Naive thymus-derived CD8-positive, alpha-beta T cell (primary cell): ENCODE results near the gene TMEM108. TPM values are rescaled to one million over a fixed set of nuclear protein-coding genes. Genes with fewer than 3 reads are reported as not detected.

Source experiments
- ATAC-seq, 2 donors: fragments of 150-1000 bp; cut with Tn5 transposase in 1 of 2; sonication (Bioruptor Pico), chemical (Tn5 transposase) in 1 of 2; 1 replicate in 1 of 2; 2 replicates in 1 of 2; pipeline ENCODE4 v1.10.0; 2021; ENCODE audit warnings: mild to moderate bottlenecking in 2 of 2, moderate library complexity in 2 of 2
- POLR2A ChIA-PET: fragments of 350-600 bp; sonication (Branson Sonifier 250); formaldehyde crosslinking; loops from one replicate; lab custom pipeline; 2021; ENCODE audit warnings: antibody characterized with exemption; lab: Charles Lee
- DNase-seq, 10 donors: peaks; one replicate each; pipeline versions ENCODE4 v3.0.0 to v3.0.0-alpha.2; 2020 to 2022
- H3K27ac Mint-ChIP-seq, 10 donors: one replicate each; pipeline ENCODE4 v1.8.0; 2020 to 2022; ENCODE audit warnings: mild to moderate bottlenecking in 10 of 10, mixed read lengths in 10 of 10, moderate library complexity in 4 of 10, inconsistent platforms in 1 of 10
- H3K27me3 Mint-ChIP-seq, 5 donors: one replicate each; pipeline ENCODE4 v1.8.0; 2021 to 2022; ENCODE audit warnings: mixed read lengths in 5 of 5
- H3K36me3 Mint-ChIP-seq, 3 donors: one replicate each; pipeline ENCODE4 v1.8.0; 2020 to 2022; ENCODE audit warnings: mixed read lengths in 3 of 3, mild to moderate bottlenecking in 2 of 3, inconsistent platforms in 1 of 3
- H3K4me1 Mint-ChIP-seq, 4 donors: one replicate each; pipeline ENCODE4 v1.8.0; 2021 to 2022; ENCODE audit warnings: mixed read lengths in 4 of 4
- H3K4me3 Mint-ChIP-seq, 10 donors: one replicate each; pipeline ENCODE4 v1.8.0; 2020 to 2022; ENCODE audit warnings: mild to moderate bottlenecking in 10 of 10, mixed read lengths in 10 of 10, moderate library complexity in 6 of 10, inconsistent platforms in 1 of 10
- H3K9me3 Mint-ChIP-seq, 9 donors: one replicate each; pipeline ENCODE4 v1.8.0; 2020 to 2022; ENCODE audit warnings: mixed read lengths in 9 of 9, mild to moderate bottlenecking in 3 of 9, inconsistent platforms in 1 of 9, moderate library complexity in 1 of 9
- polyA plus RNA-seq, 3 donors: library from polyadenylated mRNA; unstranded; fragments of 300-500 nt; fragmentation: Illumina TruSeq; gene quantifications; one replicate each; pipeline ENCODE4 v1.2.3, GENCODE V29; 2021
- total RNA-seq, 8 experiments: library from RNA in 2 of 8; stranded (reverse) in 2 of 8; gene quantifications; one replicate each; pipeline ENCODE4 v1.2.3 and lab custom pipeline; 2021 to 2026

Gene TMEM108
- total and polyA plus RNA-seq, 5 experiments from 2014 or later: not detected

GRCh38 chr3:133237380-133237779 lies 199.2 kb downstream of the TMEM108 start:
- no peaks in the 10 kb centered on the region for H3K4me1 Mint-ChIP-seq
- no peak overlapping the region for H3K4me3 Mint-ChIP-seq
- H3K27ac Mint-ChIP-seq: no peak overlapping the region
- H3K9me3 Mint-ChIP-seq: peaks cover 0 to 6% (median 0%) of the 10 kb centered on the region in 9 donors
- no peak for ATAC-seq
- no peak for DNase-seq
- POLR2A ChIA-PET: no interaction called here
- H3K27me3 Mint-ChIP-seq: peaks cover 5 to 26% (median 15%) of the 10 kb centered on the region in 5 donors
- no peaks in the 10 kb centered on the region for H3K36me3 Mint-ChIP-seq

- Mint-ChIP-seq H3K36me3 (no peaks in the 10 kb centered on the region), H3K9me3 (peaks cover 0 to 6% (median 0%) of the 10 kb centered on the region in 9 donors), H3K4me3 (no peak overlapping the region), H3K27ac (no peak overlapping the region), H3K4me1 (no peaks in the 10 kb centered on the region), H3K27me3 (peaks cover 8 to 32% (median 19%) of the 10 kb centered on the region in 5 donors)
- POLR2A ChIA-PET: no interaction called here
- DNase-seq (no peak), ATAC-seq (no peak)
Measured at GRCh38 chr3:133238015-133238414, 199.8 kb downstream of the TMEM108 start.

GRCh38 chr3:133246119-133246518 lies 207.9 kb downstream of the TMEM108 start:
- H3K9me3 Mint-ChIP-seq: peaks cover 0 to 3% (median 0%) of the 10 kb centered on the region in 9 donors
- DNase-seq (no peak), ATAC-seq (no peak)
- no peaks in the 10 kb centered on the region for H3K4me1 Mint-ChIP-seq
- H3K36me3 Mint-ChIP-seq: no peaks in the 10 kb centered on the region
- no peak overlapping the region for H3K4me3 Mint-ChIP-seq
- H3K27ac Mint-ChIP-seq: no peak overlapping the region
- POLR2A ChIA-PET: no interaction called here
- peaks cover 7 to 21% (median 14%) of the 10 kb centered on the region in 5 donors for H3K27me3 Mint-ChIP-seq

GRCh38 chr3:133246773-133247172 lies 208.6 kb downstream of the TMEM108 start:
- peaks cover 4 to 17% (median 14%) of the 10 kb centered on the region in 5 donors for H3K27me3 Mint-ChIP-seq
- no peaks in the 10 kb centered on the region for H3K36me3 Mint-ChIP-seq
- no peaks in the 10 kb centered on the region for H3K9me3 Mint-ChIP-seq
- no peaks in the 10 kb centered on the region for H3K4me1 Mint-ChIP-seq
- ATAC-seq (no peak), DNase-seq (no peak)
- POLR2A ChIA-PET: no interaction called here
- H3K4me3 Mint-ChIP-seq: no peak overlapping the region
- H3K27ac Mint-ChIP-seq: no peak overlapping the region

- Mint-ChIP-seq H3K9me3 (no peaks in the 10 kb centered on the region), H3K27ac (no peak overlapping the region), H3K27me3 (peaks cover 0 to 12% (median 7%) of the 10 kb centered on the region in 5 donors), H3K4me1 (no peaks in the 10 kb centered on the region), H3K36me3 (no peaks in the 10 kb centered on the region), H3K4me3 (no peak overlapping the region)
- POLR2A ChIA-PET: no interaction called here
- ATAC-seq (no peak), DNase-seq (no peak)
Measured at GRCh38 chr3:133248389-133248788, 210.2 kb downstream of the TMEM108 start.

- POLR2A ChIA-PET: no interaction called here
- no peaks in the 10 kb centered on the region for H3K9me3 Mint-ChIP-seq
- H3K27me3 Mint-ChIP-seq: peaks cover 2 to 12% (median 8%) of the 10 kb centered on the region in 5 donors
- H3K4me1 Mint-ChIP-seq: no peaks in the 10 kb centered on the region
- H3K27ac Mint-ChIP-seq: no peak overlapping the region
- ATAC-seq (no peak), DNase-seq (no peak)
- H3K36me3 Mint-ChIP-seq: no peaks in the 10 kb centered on the region
- H3K4me3 Mint-ChIP-seq: no peak overlapping the region
Measured at GRCh38 chr3:133249490-133249889, 211.3 kb downstream of the TMEM108 start.

- no peak for ATAC-seq
Measured at GRCh38 chr3:133254151-133254550, 216.0 kb downstream of the TMEM108 start.

GRCh38 chr3:133254716-133255115 lies 216.5 kb downstream of the TMEM108 start:
- no peak overlapping the region for H3K4me3 Mint-ChIP-seq

More at GRCh38 chr3:133254151-133254550, 216.0 kb downstream of the TMEM108 start:
- Mint-ChIP-seq H3K9me3 (no peaks in the 10 kb centered on the region), H3K36me3 (no peaks in the 10 kb centered on the region), H3K4me3 (no peak overlapping the region), H3K27ac (no peak overlapping the region), H3K27me3 (peaks cover 4 to 23% (median 10%) of the 10 kb centered on the region in 5 donors), H3K4me1 (no peaks in the 10 kb centered on the region)
- DNase-seq: no peak
- POLR2A ChIA-PET: no interaction called here

GRCh38 chr3:133256787-133257483 lies 218.7 kb downstream of the TMEM108 start:
- H3K4me3 Mint-ChIP-seq: no peak overlapping the region
- peaks cover 6 to 22% (median 11%) of the 10 kb centered on the region in 5 donors for H3K27me3 Mint-ChIP-seq
- no peak for ATAC-seq
- H3K27ac Mint-ChIP-seq: no peak overlapping the region
- no peak for DNase-seq
- H3K36me3 Mint-ChIP-seq: no peaks in the 10 kb centered on the region
- POLR2A ChIA-PET: no interaction called here
- H3K9me3 Mint-ChIP-seq: no peaks in the 10 kb centered on the region
- no peaks in the 10 kb centered on the region for H3K4me1 Mint-ChIP-seq

More at GRCh38 chr3:133254716-133255115, 216.5 kb downstream of the TMEM108 start:
- ATAC-seq (no peak), DNase-seq (no peak)
- no peaks in the 10 kb centered on the region for H3K36me3 Mint-ChIP-seq
- H3K27ac Mint-ChIP-seq: no peak overlapping the region
- POLR2A ChIA-PET: no interaction called here
- H3K4me1 Mint-ChIP-seq: no peaks in the 10 kb centered on the region
- H3K27me3 Mint-ChIP-seq: peaks cover 4 to 23% (median 6%) of the 10 kb centered on the region in 5 donors
- H3K9me3 Mint-ChIP-seq: no peaks in the 10 kb centered on the region

GRCh38 chr3:133258358-133258757 lies 220.2 kb downstream of the TMEM108 start:
- ATAC-seq: no peak
- no peaks in the 10 kb centered on the region for H3K9me3 Mint-ChIP-seq

GRCh38 chr3:133259767-133260166 lies 221.6 kb downstream of the TMEM108 start:
- Mint-ChIP-seq H3K4me1 (no peaks in the 10 kb centered on the region), H3K36me3 (no peaks in the 10 kb centered on the region), H3K27ac (no peak overlapping the region), H3K9me3 (no peaks in the 10 kb centered on the region), H3K27me3 (peaks cover 3 to 10% (median 8%) of the 10 kb centered on the region in 5 donors), H3K4me3 (no peak overlapping the region)
- ATAC-seq (no peak), DNase-seq (no peak)
- POLR2A ChIA-PET: no interaction called here

More at GRCh38 chr3:133258358-133258757, 220.2 kb downstream of the TMEM108 start:
- Mint-ChIP-seq H3K27ac (no peak overlapping the region), H3K4me1 (no peaks in the 10 kb centered on the region), H3K4me3 (no peak overlapping the region), H3K27me3 (peaks cover 3 to 12% (median 11%) of the 10 kb centered on the region in 5 donors), H3K36me3 (no peaks in the 10 kb centered on the region)
- DNase-seq: no peak
- POLR2A ChIA-PET: no interaction called here

- H3K4me1 Mint-ChIP-seq: no peaks in the 10 kb centered on the region
- POLR2A ChIA-PET: no interaction called here
- peaks cover 8 to 16% (median 10%) of the 10 kb centered on the region in 5 donors for H3K27me3 Mint-ChIP-seq
- DNase-seq (no peak), ATAC-seq (no peak)
- H3K4me3 Mint-ChIP-seq: no peak overlapping the region
- H3K36me3 Mint-ChIP-seq: no peaks in the 10 kb centered on the region
- H3K27ac Mint-ChIP-seq: no peak overlapping the region
- no peaks in the 10 kb centered on the region for H3K9me3 Mint-ChIP-seq
Measured at GRCh38 chr3:133262333-133262732, 224.1 kb downstream of the TMEM108 start.

- Mint-ChIP-seq H3K27ac (no peak overlapping the region), H3K4me3 (no peak overlapping the region), H3K27me3 (peaks cover 7 to 16% (median 10%) of the 10 kb centered on the region in 5 donors), H3K36me3 (no peaks in the 10 kb centered on the region), H3K9me3 (no peaks in the 10 kb centered on the region), H3K4me1 (no peaks in the 10 kb centered on the region)
- no peak for DNase-seq
- ATAC-seq: no peak
- POLR2A ChIA-PET: no interaction called here
Measured at GRCh38 chr3:133264920-133265319, 226.7 kb downstream of the TMEM108 start.
